NCI-H146 treated with DMSO at 0.1 percent for 48 hours (cell line): ENCODE measurements around the gene ZSCAN26.
"Not testable (repeated sequence)": the region's sequence is repeated elsewhere in the genome, so short reads cannot be mapped to it uniquely, and the experiment has no call there.

Source experiments
- DNase-seq: peaks from one replicate; lab custom pipeline; 2025; ENCODE audit not compliant: unreplicated experiment; lab: John Stamatoyannopoulos, UW

Gene ZSCAN26

DNA sequence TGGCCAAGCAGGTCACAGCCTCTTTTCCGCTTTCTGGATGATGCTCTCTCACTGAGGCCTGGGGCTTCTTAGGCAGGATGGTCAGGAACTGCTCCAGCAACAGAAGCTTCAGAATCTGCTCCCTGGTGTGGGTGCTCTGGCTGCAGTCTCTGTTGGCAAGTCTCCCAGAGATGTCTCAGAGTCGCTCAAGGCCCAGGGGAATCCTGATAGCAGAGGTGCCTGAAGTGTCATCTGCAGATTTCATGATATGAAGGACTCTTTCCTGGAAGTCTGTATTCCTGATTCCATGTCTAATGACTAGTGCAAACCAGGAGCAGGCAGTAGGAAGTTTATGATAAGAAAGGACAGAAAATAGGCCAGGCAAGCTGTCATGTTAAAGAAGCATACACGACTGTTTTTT lies 48.7 kb downstream of the ZSCAN26 start:
- no peak for DNase-seq

- not testable (repeated sequence) for DNase-seq
These were observed 50.9 kb downstream of the ZSCAN26 start for GRCh38 chr6:28317866-28318265.

- no peak for DNase-seq
These were observed 55.7 kb downstream of the ZSCAN26 start for GRCh38 chr6:28322661-28323060.

- DNase-seq, result no peak
These were observed 57.0 kb downstream of the ZSCAN26 start for GRCh38 chr6:28323813-28324424.

- DNase-seq, result no peak
These were observed 59.5 kb downstream of the ZSCAN26 start for GRCh38 chr6:28326371-28326948.
